Adrenal gland (tissue), 5 donors: ENCODE measurements around the gene MCUR1.

Experiments used
- CTCF ChIP-seq, 6 experiments: fragments of 450-650 bp in 4 of 6; fragments of 200-600 bp in 2 of 6; sonication (generic) in 1 of 6; IDR thresholded peaks; 1 replicate in 5 of 6; 2 replicates in 1 of 6; pipeline versions ENCODE4 v1.5.1 to v1.8.0; 2016 to 2021; ENCODE audit warnings: antibody characterized with exemption in 6 of 6, mild to moderate bottlenecking in 2 of 6, moderate library complexity in 1 of 6
- POLR2A ChIP-seq, 2 donors: fragments of 450-650 bp; IDR thresholded peaks; one replicate each; pipeline ENCODE4 v1.6.1; 2017; ENCODE audit warnings: antibody characterized with exemption in 2 of 2, mild to moderate bottlenecking in 2 of 2, moderate library complexity in 1 of 2
- donor health status: DM: no; HTN: no; CAD: no.

GRCh38 chr6:13796781-13797180, 17.6 kb downstream of the MCUR1 start:
- TF ChIP-seq CTCF (IDR thresholded peaks at IDR 0.05) (no peak), POLR2A (IDR thresholded peaks at IDR 0.05) (no peak)
